Panc1 (cell line): ENCODE results near the gene ALPL. TPM values are rescaled to one million over a fixed set of nuclear protein-coding genes. Genes with fewer than 3 reads are reported as not detected.

Source experiments
- ATAC-seq: fragments of 200-7000 bp; cut with Tn5 transposase; 2 replicates; pipeline ENCODE4 v1.9.1; 2020; ENCODE audit warnings: mild to moderate bottlenecking, moderate library complexity
- BruUV-seq: library from RNA; stranded (reverse); fragments of 400-500 nt; replicated peaks from 2 replicates; lab custom pipeline; 2021; lab: Mats Ljungman, UMichigan
- CTCF ChIA-PET: fragments of 300-600 bp; sonication (Branson Sonifier 250); formaldehyde crosslinking; loops from one replicate; lab custom pipeline; 2022; ENCODE audit warnings: antibody characterized with exemption; lab: Charles Lee
- POLR2A ChIA-PET: fragments of 300-600 bp; sonication (Branson Sonifier 250); formaldehyde crosslinking; loops from one replicate; lab custom pipeline; 2022; ENCODE audit warnings: antibody characterized with exemption; lab: Charles Lee
- DNase-seq: peaks from one replicate; pipeline ENCODE4 v3.0.0-alpha.2; 2010; ENCODE audit warnings: low read depth, low spot score
- H3K27ac ChIP-seq: 2 replicates; pipeline ENCODE4 v1.5.1; 2011; ENCODE audit warnings: mild to moderate bottlenecking, low read length, inconsistent platforms
- H3K27me3 ChIP-seq: fragments of 200-500 bp; sonication (Bioruptor generic); 2 replicates; pipeline ENCODE4 v1.6.0; 2014; ENCODE audit warnings: low read length, inconsistent platforms; ENCODE audit not compliant: control insufficient read depth, insufficient read depth
- H3K36me3 ChIP-seq: fragments of 200-500 bp; sonication (Bioruptor generic); 2 replicates; pipeline ENCODE4 v1.5.1; 2014; ENCODE audit warnings: inconsistent platforms, mild to moderate bottlenecking, low read length, moderate library complexity; ENCODE audit not compliant: control insufficient read depth, insufficient read depth
- H3K4me1 ChIP-seq: 2 replicates; pipeline ENCODE4 v1.5.1; 2011; ENCODE audit warnings: inconsistent platforms, mild to moderate bottlenecking, low read length, moderate library complexity; ENCODE audit not compliant: control insufficient read depth, insufficient read depth
- H3K4me3 ChIP-seq, 2 experiments: 2 replicates each; pipeline ENCODE4 v1.5.1; 2011 to 2012; ENCODE audit warnings: low read depth in 2 of 2, low read length in 2 of 2, mild to moderate bottlenecking in 2 of 2, inconsistent platforms in 1 of 2, moderate library complexity in 1 of 2
- H3K9me3 ChIP-seq: fragments of 200-500 bp; sonication (Bioruptor generic); 2 replicates; pipeline ENCODE4 v1.5.1; 2014; ENCODE audit warnings: low read depth, mild to moderate bottlenecking, inconsistent platforms, low read length, moderate library complexity; ENCODE audit not compliant: control insufficient read depth, insufficient read depth
- CTCF ChIP-seq: fragments of 450-650 bp; IDR thresholded peaks from 2 replicates; pipeline ENCODE4 v1.5.1; 2017; ENCODE audit warnings: mild to moderate bottlenecking
- POLR2AphosphoS5 ChIP-seq: IDR thresholded peaks from 2 replicates; pipeline ENCODE4 v1.6.1; 2012; ENCODE audit warnings: mild to moderate bottlenecking, low read depth, low read length, moderate library complexity
- REST ChIP-seq, 2 experiments: IDR thresholded peaks; 2 replicates each; pipeline ENCODE4 v1.6.1; 2011 to 2012; ENCODE audit warnings: low read depth in 2 of 2, control low read depth in 1 of 2, low read length in 1 of 2, mild to moderate bottlenecking in 1 of 2, moderate library complexity in 1 of 2; ENCODE audit not compliant: insufficient read depth in 1 of 2
- SIN3A ChIP-seq: IDR thresholded peaks from 2 replicates; pipeline ENCODE4 v1.6.1; 2012; ENCODE audit warnings: low read depth, mild to moderate bottlenecking, low read length, moderate library complexity, borderline replicate concordance; ENCODE audit not compliant: insufficient read depth
- TCF7L2 ChIP-seq: IDR thresholded peaks from 2 replicates; pipeline ENCODE4 v1.6.1; 2011; ENCODE audit warnings: mild to moderate bottlenecking, low read depth, low read length, inconsistent platforms
- in situ Hi-C: cut with HindIII; loops from 2 replicates; pipeline ENCODE4 v1.10.0; 2016; ENCODE audit warnings: low sequenced_read_pairs, low pct_unique_long_range_greater_than_20kb
- intact Hi-C: fragments of 100-400 bp; cut with micrococcal nuclease; formaldehyde crosslinking; loops from one replicate; pipeline ENCODE4 v1.10.0; 2022; ENCODE audit not compliant: unreplicated experiment
- total RNA-seq: library from RNA; stranded (reverse); gene quantifications from one replicate; pipeline ENCODE4 v1.2.1, GENCODE V29; 2021; ENCODE audit not compliant: unreplicated experiment

ALPL gene
- total RNA-seq, 1 experiment from 2014 or later: 0.82 TPM

GRCh38 chr1:21610027-21610426 is 100.8 kb downstream of the ALPL start:
- no peaks in the 10 kb centered on the region for H3K27me3 ChIP-seq
- POLR2A ChIA-PET: no interaction called here

GRCh38 chr1:21610989-21611785 is 102.0 kb downstream of the ALPL start:
- no peaks in the 10 kb centered on the region for H3K9me3 ChIP-seq
- no peak for ATAC-seq
- no peak for DNase-seq
- ChIA-PET CTCF (no interaction called here), POLR2A (no interaction called here)
- H3K4me3 ChIP-seq: no peak overlapping the region
- H3K36me3 ChIP-seq: no peaks in the 10 kb centered on the region
- H3K27me3 ChIP-seq: no peaks in the 10 kb centered on the region
- no peaks in the 10 kb centered on the region for H3K4me1 ChIP-seq
- H3K27ac ChIP-seq: no peak overlapping the region
- TF ChIP-seq SIN3A: no peak
- TF ChIP-seq TCF7L2: no peak
- TF ChIP-seq POLR2AphosphoS5: no peak
- TF ChIP-seq CTCF: no peak
- TF ChIP-seq REST (IDR thresholded peaks at IDR 0.05; ENCODE audit: insufficient read depth in 1 of 2, low read depth in 2 of 2, low read length in 1 of 2): no peak
- in situ Hi-C loops (no loop called here), intact Hi-C loops (no loop called here)
- no TSS peak for BruUV-seq

More at GRCh38 chr1:21610027-21610426, 100.8 kb downstream of the ALPL start:
- no peak for ATAC-seq
- H3K4me3 ChIP-seq: no peak overlapping the region
- intact Hi-C loops: no loop called here
- TF ChIP-seq REST (IDR thresholded peaks at IDR 0.05; ENCODE audit: insufficient read depth in 1 of 2, low read depth in 2 of 2, low read length in 1 of 2): no peak
- no peak for TF ChIP-seq POLR2AphosphoS5
- in situ Hi-C loops: no loop called here
- no peak for DNase-seq
- no TSS peak for BruUV-seq
- H3K36me3 ChIP-seq: no peaks in the 10 kb centered on the region
- no peaks in the 10 kb centered on the region for H3K9me3 ChIP-seq
- no peaks in the 10 kb centered on the region for H3K4me1 ChIP-seq
- no peak overlapping the region for H3K27ac ChIP-seq
- CTCF ChIA-PET: no interaction called here
